SK-N-SH (cell line): Measurements from ENCODE around the gene RANGAP1.

Source experiments
- CTCF ChIP-seq: fragments of 200-600 bp; sonication (generic); IDR thresholded peaks from 2 replicates; pipeline ENCODE4 v1.6.1; 2017; ENCODE audit warnings: antibody characterized with exemption, mild to moderate bottlenecking, moderate library complexity
- EP300 ChIP-seq, 2 experiments: IDR thresholded peaks; 2 replicates each; pipeline versions ENCODE4 v1.4.0 to v1.6.1; 2012; ENCODE audit warnings: borderline replicate concordance in 1 of 2, low read depth in 1 of 2, low read length in 1 of 2
- EZH2phosphoT487 ChIP-seq: fragments of 200-600 bp; sonication (generic); IDR thresholded peaks from 2 replicates; pipeline ENCODE4 v1.6.1; 2017; ENCODE audit warnings: low read depth, mixed run types, mild to moderate bottlenecking, antibody characterized with exemption, moderate library complexity, borderline replicate concordance
- FOXJ3 ChIP-seq: sonication (generic); formaldehyde crosslinking; IDR thresholded peaks from 2 replicates; pipeline ENCODE4 v1.5.1; 2020; ENCODE audit warnings: mild to moderate bottlenecking, missing genetic modification reagents
- RCOR1 ChIP-seq: fragments of 150-350 bp; IDR thresholded peaks from 2 replicates; pipeline ENCODE4 v1.6.1; 2017; ENCODE audit warnings: antibody characterized with exemption, low read length
- REST ChIP-seq: IDR thresholded peaks from 2 replicates; pipeline ENCODE4 v1.6.1; 2012; ENCODE audit warnings: mild to moderate bottlenecking, low read depth, low read length, moderate library complexity
- RFX5 ChIP-seq: IDR thresholded peaks from 2 replicates; pipeline ENCODE4 v1.6.1; 2012; ENCODE audit warnings: mild to moderate bottlenecking, improper control_type of control experiment, low read length
- SIN3A ChIP-seq: IDR thresholded peaks from 2 replicates; pipeline ENCODE4 v1.6.1; 2012; ENCODE audit warnings: low read depth, mild to moderate bottlenecking, low read length, moderate library complexity, borderline replicate concordance
- TAF1 ChIP-seq: IDR thresholded peaks from 2 replicates; pipeline ENCODE4 v1.6.1; 2012; ENCODE audit warnings: low read depth, mild to moderate bottlenecking, low read length, moderate library complexity, borderline replicate concordance
- USF1 ChIP-seq: IDR thresholded peaks from 2 replicates; pipeline ENCODE4 v1.4.0; 2012; ENCODE audit warnings: low read depth, borderline replicate concordance

GRCh38 chr22:41243361-41243760 lies 42.6 kb downstream of the RANGAP1 start:
- TF ChIP-seq CTCF (no peak), RFX5 (no peak), FOXJ3 (CRISPR knock-in tag) (no peak), TAF1 (no peak), SIN3A (no peak), EP300 (IDR thresholded peaks at IDR 0.05; ENCODE audit: borderline replicate concordance in 1 of 2, low read depth in 1 of 2, low read length in 1 of 2) (no peak), EZH2phosphoT487 (no peak), USF1 (no peak), REST (no peak), RCOR1 (no peak)
